Lower leg skin (tissue), 3 donors: ENCODE measurements around the gene GPC3.

Experiments used
- CTCF ChIP-seq, 3 donors: fragments of 450-650 bp; IDR thresholded peaks; one replicate each; pipeline ENCODE4 v1.5.1; 2016; ENCODE audit warnings: antibody characterized with exemption in 3 of 3, mild to moderate bottlenecking in 3 of 3, moderate library complexity in 2 of 3
- POLR2A ChIP-seq, 2 donors: fragments of 450-650 bp; IDR thresholded peaks; one replicate each; pipeline ENCODE4 v1.6.1; 2016 to 2017; ENCODE audit warnings: antibody characterized with exemption in 2 of 2, mild to moderate bottlenecking in 1 of 2, moderate library complexity in 1 of 2

- TF ChIP-seq CTCF (IDR thresholded peaks at IDR 0.05) (no peak), POLR2A (IDR thresholded peaks at IDR 0.05) (no peak)
These were observed 397.6 kb downstream of the GPC3 start for GRCh38 chrX:133587818-133588217.
